HCT116 (cell line): ENCODE data around the gene C14orf93.

Source experiments
- EZH2 ChIP-seq: fragments of 200-600 bp; sonication (generic); IDR thresholded peaks from 2 replicates; pipeline ENCODE4 v1.6.1; 2017; ENCODE audit warnings: antibody characterized with exemption, mixed run types
- JUND ChIP-seq: IDR thresholded peaks from 2 replicates; pipeline ENCODE4 v1.6.1; 2012
- TCF7L2 ChIP-seq: IDR thresholded peaks from 2 replicates; pipeline ENCODE4 v1.7.0; 2011; ENCODE audit warnings: borderline replicate concordance, inconsistent platforms; ENCODE audit not compliant: insufficient read depth, insufficient read length; ENCODE audit errors: extremely low read depth
- TF ChIP-seq, protein P1 (sequence below), 3 experiments: fragments of 200-600 bp in 1 of 3; sonication (generic) in 1 of 3; IDR thresholded peaks in 2 of 3; conservative IDR thresholded peaks in 1 of 3; 2 replicates each; pipeline ENCODE4 v1.5.1; 2012 to 2017; ENCODE audit warnings: low read depth in 2 of 3, low read length in 2 of 3, antibody characterized with exemption in 1 of 3, borderline replicate concordance in 1 of 3, control low read depth in 1 of 3, mild to moderate bottlenecking in 1 of 3, mixed read lengths in 1 of 3, mixed run types in 1 of 3, moderate library complexity in 1 of 3; ENCODE audit not compliant: insufficient read depth in 1 of 3
- TF ChIP-seq, protein P2 (sequence below): IDR thresholded peaks from 2 replicates; pipeline ENCODE4 v1.6.1; 2012; ENCODE audit warnings: low read depth

DNA sequence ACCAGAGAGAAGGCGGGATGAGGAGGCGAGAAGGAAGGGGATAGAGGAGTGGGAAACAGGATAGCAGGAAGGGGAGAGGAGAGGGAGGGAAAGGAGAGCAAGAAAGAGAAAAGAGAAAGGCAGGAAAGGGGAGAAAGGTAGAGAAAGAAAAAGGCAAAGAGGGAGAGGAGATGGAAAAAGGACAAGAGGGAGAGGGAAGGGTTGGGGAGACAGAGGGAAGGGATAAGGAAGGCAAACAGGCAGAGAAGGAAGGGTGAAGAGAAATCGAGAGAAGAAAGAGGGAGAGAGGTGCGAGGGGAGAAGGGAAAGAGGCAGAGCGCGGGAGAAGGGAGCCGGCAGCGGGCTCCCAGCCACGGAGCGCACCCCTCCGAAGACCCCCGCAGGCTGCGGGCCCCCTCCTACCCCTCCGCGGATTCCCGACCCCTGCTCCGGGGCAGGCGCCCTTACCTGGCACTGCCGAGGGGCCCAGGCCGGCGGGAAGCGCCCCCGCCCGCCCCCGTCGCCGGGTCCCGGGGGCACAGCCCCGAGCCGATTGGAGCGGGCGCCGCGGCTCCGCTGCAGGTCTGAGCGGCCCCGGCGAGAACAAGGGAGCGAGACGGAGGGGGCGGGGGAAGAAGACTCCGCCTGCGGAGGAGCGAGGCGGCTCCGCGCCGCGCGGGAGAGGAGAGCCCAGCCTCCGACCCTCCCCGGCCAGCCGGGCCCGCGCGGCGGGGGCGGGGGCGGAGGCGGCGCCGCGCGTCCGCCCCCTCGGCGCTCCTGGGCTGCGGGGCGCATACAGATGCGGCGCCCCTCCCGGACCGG lies 47.2 kb upstream of the C14orf93 start, which contains the start of gene CDH24:
- TF ChIP-seq EZH2 (no peak), JUND (no peak), TCF7L2 (peak; percentile 29)
- TF ChIP-seq, protein P1, sequence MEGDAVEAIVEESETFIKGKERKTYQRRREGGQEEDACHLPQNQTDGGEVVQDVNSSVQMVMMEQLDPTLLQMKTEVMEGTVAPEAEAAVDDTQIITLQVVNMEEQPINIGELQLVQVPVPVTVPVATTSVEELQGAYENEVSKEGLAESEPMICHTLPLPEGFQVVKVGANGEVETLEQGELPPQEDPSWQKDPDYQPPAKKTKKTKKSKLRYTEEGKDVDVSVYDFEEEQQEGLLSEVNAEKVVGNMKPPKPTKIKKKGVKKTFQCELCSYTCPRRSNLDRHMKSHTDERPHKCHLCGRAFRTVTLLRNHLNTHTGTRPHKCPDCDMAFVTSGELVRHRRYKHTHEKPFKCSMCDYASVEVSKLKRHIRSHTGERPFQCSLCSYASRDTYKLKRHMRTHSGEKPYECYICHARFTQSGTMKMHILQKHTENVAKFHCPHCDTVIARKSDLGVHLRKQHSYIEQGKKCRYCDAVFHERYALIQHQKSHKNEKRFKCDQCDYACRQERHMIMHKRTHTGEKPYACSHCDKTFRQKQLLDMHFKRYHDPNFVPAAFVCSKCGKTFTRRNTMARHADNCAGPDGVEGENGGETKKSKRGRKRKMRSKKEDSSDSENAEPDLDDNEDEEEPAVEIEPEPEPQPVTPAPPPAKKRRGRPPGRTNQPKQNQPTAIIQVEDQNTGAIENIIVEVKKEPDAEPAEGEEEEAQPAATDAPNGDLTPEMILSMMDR (IDR thresholded peaks at IDR 0.05 in 2 of 3, conservative IDR thresholded peaks at IDR 0.05 in 1 of 3; ENCODE audit: borderline replicate concordance in 1 of 3, insufficient read depth in 1 of 3, low read depth in 2 of 3, low read length in 2 of 3), result no peak
- TF ChIP-seq, protein P2, sequence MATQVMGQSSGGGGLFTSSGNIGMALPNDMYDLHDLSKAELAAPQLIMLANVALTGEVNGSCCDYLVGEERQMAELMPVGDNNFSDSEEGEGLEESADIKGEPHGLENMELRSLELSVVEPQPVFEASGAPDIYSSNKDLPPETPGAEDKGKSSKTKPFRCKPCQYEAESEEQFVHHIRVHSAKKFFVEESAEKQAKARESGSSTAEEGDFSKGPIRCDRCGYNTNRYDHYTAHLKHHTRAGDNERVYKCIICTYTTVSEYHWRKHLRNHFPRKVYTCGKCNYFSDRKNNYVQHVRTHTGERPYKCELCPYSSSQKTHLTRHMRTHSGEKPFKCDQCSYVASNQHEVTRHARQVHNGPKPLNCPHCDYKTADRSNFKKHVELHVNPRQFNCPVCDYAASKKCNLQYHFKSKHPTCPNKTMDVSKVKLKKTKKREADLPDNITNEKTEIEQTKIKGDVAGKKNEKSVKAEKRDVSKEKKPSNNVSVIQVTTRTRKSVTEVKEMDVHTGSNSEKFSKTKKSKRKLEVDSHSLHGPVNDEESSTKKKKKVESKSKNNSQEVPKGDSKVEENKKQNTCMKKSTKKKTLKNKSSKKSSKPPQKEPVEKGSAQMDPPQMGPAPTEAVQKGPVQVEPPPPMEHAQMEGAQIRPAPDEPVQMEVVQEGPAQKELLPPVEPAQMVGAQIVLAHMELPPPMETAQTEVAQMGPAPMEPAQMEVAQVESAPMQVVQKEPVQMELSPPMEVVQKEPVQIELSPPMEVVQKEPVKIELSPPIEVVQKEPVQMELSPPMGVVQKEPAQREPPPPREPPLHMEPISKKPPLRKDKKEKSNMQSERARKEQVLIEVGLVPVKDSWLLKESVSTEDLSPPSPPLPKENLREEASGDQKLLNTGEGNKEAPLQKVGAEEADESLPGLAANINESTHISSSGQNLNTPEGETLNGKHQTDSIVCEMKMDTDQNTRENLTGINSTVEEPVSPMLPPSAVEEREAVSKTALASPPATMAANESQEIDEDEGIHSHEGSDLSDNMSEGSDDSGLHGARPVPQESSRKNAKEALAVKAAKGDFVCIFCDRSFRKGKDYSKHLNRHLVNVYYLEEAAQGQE, result no peak
